ENCODE data around the gene MYL12A. TPM values are rescaled to one million over a fixed set of nuclear protein-coding genes. Genes with fewer than 3 reads are reported as not detected.

The MYL12A gene
- total and polyA plus RNA-seq, 12 donors, result 708 to 8,349 (median 3,626) TPM

DNA sequence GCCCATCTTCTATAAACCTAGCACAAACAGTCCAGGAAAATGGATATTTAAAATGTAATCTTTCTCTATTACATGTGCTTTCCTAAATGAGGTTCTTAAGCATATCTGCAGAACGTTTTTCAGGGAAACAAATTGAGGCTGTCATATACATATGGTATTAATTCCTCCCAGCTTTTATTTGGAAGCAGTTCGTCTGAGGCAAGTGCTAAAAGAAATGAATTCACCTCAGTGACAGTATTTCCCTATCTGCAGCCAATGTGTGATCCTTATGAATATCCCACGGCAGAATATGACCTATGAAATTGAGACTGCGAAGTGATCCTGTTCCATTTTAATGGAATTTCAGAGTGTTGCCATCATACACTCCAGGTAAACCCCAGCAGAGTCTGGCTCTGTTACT lies 34.9 kb upstream of the MYL12A start:
- DNase-seq (no peak), ATAC-seq (no peak)
- H3K4me3 ChIP-seq, result peak overlapping the region in 8 of 10 donors; percentile 7 to 65 (median 41)
- intact Hi-C loops (cut with DNase I), result no loop called here
- H3K4me1 ChIP-seq, result peaks cover 3 to 86% (median 44%) of the 10 kb centered on the region in 9 donors
- peaks cover 0 to 77% (median 5%) of the 10 kb centered on the region in 9 donors for H3K36me3 ChIP-seq
- WGBS, 2 donors, result 37 to 44% methylated on average over 4 of the region's 4 CpGs
- H3K9me3 ChIP-seq, result no peaks in the 10 kb centered on the region
- H3K27me3 ChIP-seq, result no peaks in the 10 kb centered on the region
- H3K27ac ChIP-seq, result peak overlapping the region in 8 of 10 donors; percentile 16 to 96 (median 95)
- TF ChIP-seq, protein P1, sequence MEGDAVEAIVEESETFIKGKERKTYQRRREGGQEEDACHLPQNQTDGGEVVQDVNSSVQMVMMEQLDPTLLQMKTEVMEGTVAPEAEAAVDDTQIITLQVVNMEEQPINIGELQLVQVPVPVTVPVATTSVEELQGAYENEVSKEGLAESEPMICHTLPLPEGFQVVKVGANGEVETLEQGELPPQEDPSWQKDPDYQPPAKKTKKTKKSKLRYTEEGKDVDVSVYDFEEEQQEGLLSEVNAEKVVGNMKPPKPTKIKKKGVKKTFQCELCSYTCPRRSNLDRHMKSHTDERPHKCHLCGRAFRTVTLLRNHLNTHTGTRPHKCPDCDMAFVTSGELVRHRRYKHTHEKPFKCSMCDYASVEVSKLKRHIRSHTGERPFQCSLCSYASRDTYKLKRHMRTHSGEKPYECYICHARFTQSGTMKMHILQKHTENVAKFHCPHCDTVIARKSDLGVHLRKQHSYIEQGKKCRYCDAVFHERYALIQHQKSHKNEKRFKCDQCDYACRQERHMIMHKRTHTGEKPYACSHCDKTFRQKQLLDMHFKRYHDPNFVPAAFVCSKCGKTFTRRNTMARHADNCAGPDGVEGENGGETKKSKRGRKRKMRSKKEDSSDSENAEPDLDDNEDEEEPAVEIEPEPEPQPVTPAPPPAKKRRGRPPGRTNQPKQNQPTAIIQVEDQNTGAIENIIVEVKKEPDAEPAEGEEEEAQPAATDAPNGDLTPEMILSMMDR (IDR thresholded peaks at IDR 0.05), result no peak

DNA sequence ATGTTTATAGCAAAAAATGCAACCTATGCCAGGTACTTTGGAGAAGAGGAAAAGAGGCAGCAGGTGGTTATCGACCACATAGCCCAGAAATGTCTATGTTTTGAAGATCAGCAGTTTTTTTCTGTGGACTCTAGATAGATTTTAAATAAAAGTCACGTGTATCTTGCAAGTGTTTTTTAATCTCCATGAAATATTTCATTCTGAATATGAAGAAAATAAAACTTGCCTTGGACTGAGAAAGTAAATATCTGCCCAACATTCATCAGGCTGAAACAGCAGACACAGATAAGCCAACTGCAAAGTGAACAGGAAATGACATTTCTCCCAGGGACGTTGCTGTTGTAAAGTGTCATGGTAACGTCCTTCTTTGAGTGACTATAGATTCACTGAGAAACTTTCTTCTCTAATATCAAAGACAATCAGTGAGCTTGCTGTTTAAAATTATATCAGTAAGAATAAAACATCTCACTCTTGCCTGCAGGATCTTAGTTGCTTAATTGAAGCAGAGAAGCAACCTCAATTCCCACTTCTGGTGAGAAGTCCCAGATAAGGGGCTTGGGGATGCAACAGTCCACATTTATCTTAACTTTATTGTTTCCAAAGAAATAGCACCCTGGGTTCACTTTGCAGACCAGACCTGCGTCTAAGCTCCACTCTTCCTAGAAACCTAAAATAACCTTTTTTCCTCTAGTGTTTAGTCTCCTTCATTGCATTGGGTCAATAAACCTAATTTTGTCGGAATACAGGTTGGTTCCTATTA lies 34.1 kb upstream of the MYL12A start:
- ATAC-seq (no peak), DNase-seq (no peak)
- intact Hi-C loops (cut with DNase I), result no loop called here
- Histone ChIP-seq H3K4me3 (peak overlapping the region in 9 of 10 donors; percentile 10 to 65 (median 29)), H3K4me1 (peaks cover 0 to 79% (median 44%) of the 10 kb centered on the region in 9 donors), H3K9me3 (no peaks in the 10 kb centered on the region), H3K27me3 (no peaks in the 10 kb centered on the region), H3K27ac (peak overlapping the region in 8 of 10 donors; percentile 22 to 96 (median 95)), H3K36me3 (peaks cover 0 to 71% (median 5%) of the 10 kb centered on the region in 9 donors)
- 22 to 30% methylated on average over 6 of the region's 6 CpGs for WGBS, 2 donors
- TF ChIP-seq, protein P1 (IDR thresholded peaks at IDR 0.05), result no peak

DNA sequence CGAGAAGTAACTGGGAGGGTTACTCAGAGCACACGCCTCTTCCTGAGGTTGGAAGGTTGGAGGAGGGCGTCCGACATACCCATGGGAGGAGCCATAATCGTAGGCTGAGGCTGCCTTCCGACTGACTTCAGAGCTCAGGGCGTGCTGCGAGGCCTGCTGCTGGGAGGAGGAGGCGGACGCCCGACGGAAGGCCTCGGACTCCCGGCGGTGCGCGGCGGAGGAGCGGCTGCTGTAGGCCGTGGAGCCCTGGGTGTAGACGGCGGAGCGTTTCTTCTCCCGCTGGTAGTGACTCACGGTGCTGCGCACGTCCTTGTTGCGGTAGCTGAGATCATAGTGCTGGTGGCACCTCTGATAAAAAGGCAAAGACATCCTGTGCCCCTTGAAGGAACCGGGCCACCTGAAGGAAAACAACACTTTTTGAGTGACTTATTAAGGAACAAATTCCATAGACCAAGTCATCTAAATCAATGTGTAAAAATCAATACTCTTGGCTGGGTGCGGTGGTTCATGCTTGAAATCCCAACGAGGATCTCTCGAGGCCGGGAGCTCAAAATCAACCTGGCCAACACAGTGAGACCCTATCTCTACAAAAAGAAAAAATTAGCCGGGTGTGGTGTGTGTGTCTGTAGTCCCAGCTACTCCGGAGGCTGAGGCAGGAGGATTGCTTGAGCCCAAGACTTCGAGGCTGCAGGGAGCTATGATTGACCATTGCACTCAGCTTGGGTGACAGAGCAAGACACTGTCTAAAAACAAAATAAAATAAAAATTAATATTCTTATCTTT lies 32.6 kb upstream of the MYL12A start:
- peaks cover 0 to 55% (median 5%) of the 10 kb centered on the region in 9 donors for H3K36me3 ChIP-seq
- ATAC-seq, result peak in 4 of 8 donors; percentile 1 to 43 (median 26)
- WGBS, 2 donors, result 81% methylated on average over 36 of the region's 36 CpGs
- DNase-seq, result no peak
- TF ChIP-seq, protein P1 (IDR thresholded peaks at IDR 0.05), result no peak
- no peaks in the 10 kb centered on the region for H3K27me3 ChIP-seq
- H3K4me1 ChIP-seq, result peaks cover 0 to 63% (median 38%) of the 10 kb centered on the region in 9 donors
- H3K9me3 ChIP-seq, result no peaks in the 10 kb centered on the region
- H3K27ac ChIP-seq, result peak overlapping the region; percentile 8 to 96 (median 92)
- intact Hi-C loops (cut with DNase I), result loop anchor here in 1 of 10 donors (5.0 kb wide), 1 partner anchor 38 kb away; no protein-coding TSS in a partner anchor
- H3K4me3 ChIP-seq, result peak overlapping the region in 8 of 10 donors; percentile 17 to 65 (median 42)

DNA sequence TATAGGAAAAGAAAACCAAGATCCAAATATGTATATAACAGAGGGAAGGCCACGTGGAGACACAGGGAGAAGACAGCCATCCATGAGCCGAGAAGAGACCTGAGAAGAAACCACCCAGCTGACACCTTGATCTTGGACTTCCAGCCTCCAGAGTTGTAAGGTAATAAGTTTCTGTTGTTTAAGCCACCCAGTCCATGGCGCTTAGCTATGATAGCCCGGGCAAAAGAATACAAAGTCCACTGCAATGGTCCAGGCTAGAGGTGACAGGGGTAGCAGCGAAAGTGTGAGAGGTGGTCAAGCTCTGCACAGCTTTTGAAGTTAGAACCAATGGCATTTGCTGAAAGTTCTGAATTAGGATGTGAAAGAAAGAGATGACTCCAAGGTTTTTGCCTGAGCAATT lies 30.6 kb upstream of the MYL12A start:
- intact Hi-C loops (cut with DNase I), result loop anchor here in 1 of 10 donors (5.0 kb wide), 1 partner anchor 40 kb away; no protein-coding TSS in a partner anchor
- TF ChIP-seq, protein P1 (IDR thresholded peaks at IDR 0.05), result no peak
- Histone ChIP-seq H3K4me3 (peak overlapping the region in 9 of 10 donors; percentile 44 to 65 (median 58)), H3K36me3 (peaks cover 0 to 42% (median 5%) of the 10 kb centered on the region in 9 donors), H3K27ac (peak overlapping the region in 9 of 10 donors; percentile 6 to 96 (median 95)), H3K27me3 (no peaks in the 10 kb centered on the region), H3K4me1 (peaks cover 0 to 46% (median 27%) of the 10 kb centered on the region in 9 donors), H3K9me3 (no peaks in the 10 kb centered on the region)
- ATAC-seq, result no peak
- 54 to 64% methylated on average over 5 of the region's 5 CpGs for WGBS, 2 donors
- no peak for DNase-seq

Measured in heart right ventricle (tissue), 16 donors.